PC-9 (cell line): ENCODE results near the gene SEC31B.

ENCODE experiments used
- EZH2 ChIP-seq: fragments of 200-600 bp; sonication (generic); IDR thresholded peaks from 2 replicates; pipeline ENCODE4 v1.8.0; 2017; ENCODE audit warnings: antibody characterized with exemption, low read depth
- TF ChIP-seq, protein P1 (sequence below): fragments of 200-600 bp; sonication (generic); conservative IDR thresholded peaks from 2 replicates; pipeline ENCODE4 v1.6.1; 2017; ENCODE audit warnings: mixed run types, antibody characterized with exemption, mild to moderate bottlenecking, moderate library complexity

DNA sequence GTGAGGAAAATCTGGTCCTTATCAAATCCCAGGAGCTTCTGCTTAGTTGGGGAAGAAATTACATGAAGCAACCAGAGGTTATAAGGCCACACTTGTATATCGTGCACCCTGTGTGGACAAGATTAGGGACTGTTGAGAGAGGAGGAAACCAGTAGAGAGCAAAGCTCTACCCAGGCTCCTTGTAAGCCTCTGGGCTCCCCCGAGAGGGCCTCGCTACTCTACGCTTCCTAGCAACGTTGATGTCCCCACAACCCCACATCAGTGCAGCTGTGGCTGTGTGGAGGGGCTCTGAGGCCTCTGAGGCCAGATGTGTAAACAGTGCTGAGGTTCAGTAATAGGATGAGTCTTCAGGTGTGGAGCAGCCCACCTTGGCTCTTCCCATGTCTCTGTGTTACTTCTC is 32.1 kb upstream of the SEC31B start:
- TF ChIP-seq, protein P1, sequence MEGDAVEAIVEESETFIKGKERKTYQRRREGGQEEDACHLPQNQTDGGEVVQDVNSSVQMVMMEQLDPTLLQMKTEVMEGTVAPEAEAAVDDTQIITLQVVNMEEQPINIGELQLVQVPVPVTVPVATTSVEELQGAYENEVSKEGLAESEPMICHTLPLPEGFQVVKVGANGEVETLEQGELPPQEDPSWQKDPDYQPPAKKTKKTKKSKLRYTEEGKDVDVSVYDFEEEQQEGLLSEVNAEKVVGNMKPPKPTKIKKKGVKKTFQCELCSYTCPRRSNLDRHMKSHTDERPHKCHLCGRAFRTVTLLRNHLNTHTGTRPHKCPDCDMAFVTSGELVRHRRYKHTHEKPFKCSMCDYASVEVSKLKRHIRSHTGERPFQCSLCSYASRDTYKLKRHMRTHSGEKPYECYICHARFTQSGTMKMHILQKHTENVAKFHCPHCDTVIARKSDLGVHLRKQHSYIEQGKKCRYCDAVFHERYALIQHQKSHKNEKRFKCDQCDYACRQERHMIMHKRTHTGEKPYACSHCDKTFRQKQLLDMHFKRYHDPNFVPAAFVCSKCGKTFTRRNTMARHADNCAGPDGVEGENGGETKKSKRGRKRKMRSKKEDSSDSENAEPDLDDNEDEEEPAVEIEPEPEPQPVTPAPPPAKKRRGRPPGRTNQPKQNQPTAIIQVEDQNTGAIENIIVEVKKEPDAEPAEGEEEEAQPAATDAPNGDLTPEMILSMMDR: no peak
- no peak for TF ChIP-seq EZH2
